Erythroblast (primary cell): ENCODE data around the gene CCDC91.
"Not testable (repeated sequence)": the region's sequence is repeated elsewhere in the genome, so short reads cannot be mapped to it uniquely, and the experiment has no call there.

Experiments used
- GATA1 ChIP-seq: IDR thresholded peaks from 2 replicates; pipeline ENCODE4 v1.6.1; 2011; ENCODE audit warnings: low read depth, mild to moderate bottlenecking, control low read depth, low read length, moderate library complexity
- POLR2A ChIP-seq: IDR thresholded peaks from 2 replicates; pipeline ENCODE4 v1.6.1; 2011; ENCODE audit warnings: mild to moderate bottlenecking, low read length

GRCh38 chr12:28329727-28330126 is 139.5 kb downstream of the CCDC91 start:
- not testable (repeated sequence) for TF ChIP-seq POLR2A, GATA1
